OCI-LY1 (cell line): ENCODE results near the gene WNK2.
"Not testable (repeated sequence)": the region's sequence is repeated elsewhere in the genome, so short reads cannot be mapped to it uniquely, and the experiment has no call there.

Experiments used
- H2AFZ ChIP-seq: fragments of 200-600 bp; sonication (generic), shearing (Covaris generic); 2 replicates; pipeline ENCODE4 v1.6.0; 2014; ENCODE audit warnings: antibody characterized with exemption, mild to moderate bottlenecking, low read length
- H3F3A ChIP-seq: fragments of 200-600 bp; sonication (generic), shearing (Covaris generic); 2 replicates; pipeline ENCODE4 v1.6.0; 2014; ENCODE audit warnings: mild to moderate bottlenecking, antibody characterized with exemption, low read length, moderate library complexity; ENCODE audit not compliant: insufficient read depth
- H3K27ac ChIP-seq: fragments of 200-600 bp; sonication (generic); 2 replicates; pipeline ENCODE4 v1.5.1; 2014; ENCODE audit warnings: low read length, mixed run types, mild to moderate bottlenecking, low read depth; ENCODE audit not compliant: poor library complexity, severe bottlenecking
- H3K27me3 ChIP-seq: fragments of 200-600 bp; sonication (generic); 2 replicates; pipeline ENCODE4 v1.6.0; 2014; ENCODE audit warnings: antibody characterized with exemption, mild to moderate bottlenecking, low read length, moderate library complexity; ENCODE audit not compliant: insufficient read depth
- H3K36me3 ChIP-seq: fragments of 200-600 bp; sonication (generic); 2 replicates; pipeline ENCODE4 v1.6.1; 2014; ENCODE audit warnings: mild to moderate bottlenecking, antibody characterized with exemption, low read length, moderate library complexity, mixed read lengths; ENCODE audit not compliant: insufficient read depth
- H3K4me1 ChIP-seq: fragments of 200-600 bp; sonication (generic); 2 replicates; pipeline ENCODE4 v1.5.1; 2014; ENCODE audit warnings: mild to moderate bottlenecking, low read length, moderate library complexity; ENCODE audit not compliant: insufficient read depth, severe bottlenecking
- H3K4me2 ChIP-seq: fragments of 200-600 bp; sonication (generic), shearing (Covaris generic); 2 replicates; pipeline ENCODE4 v1.6.1; 2014; ENCODE audit warnings: low read length
- H3K4me3 ChIP-seq: fragments of 200-600 bp; sonication (generic); 2 replicates; pipeline ENCODE4 v1.5.1; 2014; ENCODE audit warnings: low read length, low read depth, mild to moderate bottlenecking, mixed read lengths; ENCODE audit not compliant: poor library complexity, severe bottlenecking
- H3K79me2 ChIP-seq: fragments of 200-600 bp; shearing (Covaris generic); 2 replicates; pipeline ENCODE4 v1.6.1; 2016; ENCODE audit warnings: mixed run types, low read length, mixed read lengths; ENCODE audit not compliant: insufficient read depth
- H3K9ac ChIP-seq: fragments of 200-600 bp; sonication (generic), shearing (Covaris generic); 2 replicates; pipeline ENCODE4 v1.6.1; 2014; ENCODE audit warnings: mild to moderate bottlenecking, low read length, mixed read lengths
- H3K9me2 ChIP-seq: fragments of 200-600 bp; sonication (generic), shearing (Covaris generic); 2 replicates; pipeline ENCODE4 v1.6.1; 2014; ENCODE audit warnings: low read depth, mild to moderate bottlenecking, low read length, mixed read lengths
- H3K9me3 ChIP-seq: fragments of 200-600 bp; shearing (Covaris generic); 2 replicates; pipeline ENCODE4 v1.6.1; 2014; ENCODE audit warnings: low read length, mixed read lengths
- H4K20me1 ChIP-seq: fragments of 200-600 bp; sonication (generic), shearing (Covaris generic); 2 replicates; pipeline ENCODE4 v1.6.0; 2016; ENCODE audit warnings: mild to moderate bottlenecking, low read length; ENCODE audit not compliant: insufficient read depth
- CTCF ChIP-seq: fragments of 200-600 bp; sonication (generic), shearing (Covaris generic); IDR thresholded peaks from 2 replicates; pipeline ENCODE4 v1.5.1; 2017; ENCODE audit warnings: mild to moderate bottlenecking, antibody characterized with exemption, low read length, moderate library complexity, mixed read lengths
- EZH2 ChIP-seq: fragments of 200-600 bp; sonication (generic), shearing (Covaris generic); IDR thresholded peaks from 2 replicates; pipeline ENCODE4 v1.8.0; 2017; ENCODE audit warnings: borderline replicate concordance, mixed run types, mild to moderate bottlenecking, antibody characterized with exemption, low read length, moderate library complexity, mixed read lengths

The WNK2 gene

GRCh38 chr9:93250185-93250584 is 66.2 kb downstream of the WNK2 start:
- no peak for TF ChIP-seq CTCF
- no peak for TF ChIP-seq EZH2
- Histone ChIP-seq H3K4me3 (no peak overlapping the region), H3F3A (no peaks in the 10 kb centered on the region), H4K20me1 (no peaks in the 10 kb centered on the region), H3K4me1 (peaks cover 10% of the 10 kb centered on the region), H3K27me3 (no peaks in the 10 kb centered on the region), H3K27ac (no peak overlapping the region), H3K9me2 (no peaks in the 10 kb centered on the region), H3K4me2 (no peak overlapping the region), H3K36me3 (no peaks in the 10 kb centered on the region), H2AFZ (no peak overlapping the region), H3K79me2 (no peaks in the 10 kb centered on the region), H3K9me3 (no peaks in the 10 kb centered on the region), H3K9ac (no peak overlapping the region)

- not testable (repeated sequence) for H3K27ac ChIP-seq, H2AFZ ChIP-seq, H3K9me3 ChIP-seq, H3K4me3 ChIP-seq, H3F3A ChIP-seq, H3K9ac ChIP-seq, H3K4me1 ChIP-seq, H3K27me3 ChIP-seq, H3K36me3 ChIP-seq, H3K79me2 ChIP-seq, H4K20me1 ChIP-seq, H3K9me2 ChIP-seq, H3K4me2 ChIP-seq
These were observed 67.4 kb downstream of the WNK2 start for GRCh38 chr9:93251309-93251708.

- Histone ChIP-seq H3K79me2 (no peaks in the 10 kb centered on the region), H3K4me2 (no peak overlapping the region), H3K36me3 (no peaks in the 10 kb centered on the region), H3K4me1 (no peaks in the 10 kb centered on the region), H3K4me3 (no peak overlapping the region), H4K20me1 (no peaks in the 10 kb centered on the region), H3K27ac (no peak overlapping the region), H2AFZ (no peak overlapping the region), H3K9me2 (no peaks in the 10 kb centered on the region), H3K27me3 (no peaks in the 10 kb centered on the region), H3K9ac (no peak overlapping the region), H3K9me3 (no peaks in the 10 kb centered on the region), H3F3A (no peaks in the 10 kb centered on the region)
- no peak for TF ChIP-seq EZH2
- TF ChIP-seq CTCF: no peak
These were observed 68.3 kb downstream of the WNK2 start for GRCh38 chr9:93252116-93252780.

- Histone ChIP-seq H4K20me1 (no peaks in the 10 kb centered on the region), H3K9me3 (no peaks in the 10 kb centered on the region), H3F3A (no peaks in the 10 kb centered on the region), H3K27ac (no peak overlapping the region), H3K4me3 (no peak overlapping the region), H3K27me3 (no peaks in the 10 kb centered on the region), H2AFZ (no peak overlapping the region), H3K4me1 (peaks cover under 1% of the 10 kb centered on the region), H3K79me2 (no peaks in the 10 kb centered on the region), H3K9ac (no peak overlapping the region), H3K9me2 (no peaks in the 10 kb centered on the region), H3K4me2 (no peak overlapping the region), H3K36me3 (no peaks in the 10 kb centered on the region)
- TF ChIP-seq EZH2: no peak
- TF ChIP-seq CTCF: no peak
These were observed 69.0 kb downstream of the WNK2 start for GRCh38 chr9:93252781-93253530.
